Fibroblast of upper back skin (primary cell): ENCODE results near the gene PI16.
"Not testable (repeated sequence)": the region's sequence is repeated elsewhere in the genome, so short reads cannot be mapped to it uniquely, and the experiment has no call there.

ENCODE experiments used
- DNase-seq: peaks from one replicate; pipeline ENCODE4 v3.0.0-alpha.2; 2013

Gene PI16

DNA sequence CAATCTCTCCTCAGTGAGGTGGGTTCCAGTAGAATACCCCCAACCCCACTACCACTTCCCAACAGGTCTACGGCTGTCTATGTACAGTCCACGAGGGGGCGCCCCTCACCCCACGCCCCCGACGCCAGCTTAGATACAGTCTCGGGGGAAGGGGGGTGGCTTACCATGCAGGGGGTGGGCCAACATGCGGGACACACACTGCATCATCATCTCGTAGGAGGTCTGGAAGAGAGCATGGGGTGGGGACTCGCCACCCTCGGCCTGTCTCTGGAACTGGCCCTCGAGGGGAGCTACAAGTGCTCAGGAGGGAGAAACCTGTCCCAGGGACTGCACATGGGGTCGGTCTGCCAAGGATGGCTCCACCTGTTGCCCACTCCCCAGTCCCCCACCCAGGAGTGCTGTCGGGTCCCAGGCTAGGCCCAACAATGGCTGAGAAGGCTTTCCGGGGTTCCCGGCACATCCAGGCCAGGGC, 23.0 kb downstream of the PI16 start:
- no peak for DNase-seq

GRCh38 chr6:36978421-36979346, 24.1 kb downstream of the PI16 start:
- no peak for DNase-seq

GRCh38 chr6:36979347-36979742, 24.8 kb downstream of the PI16 start:
- peak; percentile 62 for DNase-seq

DNA sequence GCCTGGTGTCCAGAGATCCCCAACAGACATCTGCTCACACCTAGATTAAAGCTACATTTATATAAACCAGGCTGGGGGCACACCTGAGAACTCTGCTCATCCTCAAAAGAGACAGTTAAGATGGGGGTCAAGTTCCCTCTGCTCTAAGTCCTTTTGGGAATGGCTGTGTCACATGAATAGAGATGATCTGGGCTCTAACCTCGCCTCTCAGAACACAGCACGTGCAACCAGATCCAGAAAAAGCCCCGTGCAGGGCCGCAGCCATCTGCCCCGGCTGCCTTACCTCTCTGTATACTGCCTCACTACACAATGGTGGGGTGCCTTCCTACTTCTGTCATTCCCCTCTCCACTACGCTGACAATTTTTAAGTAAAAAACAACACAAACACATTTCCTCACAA, 25.6 kb downstream of the PI16 start:
- no peak for DNase-seq

GRCh38 chr6:36980876-36981619, 26.5 kb downstream of the PI16 start:
- no peak for DNase-seq

GRCh38 chr6:36983538-36983937, 29.0 kb downstream of the PI16 start:
- no peak for DNase-seq

DNA sequence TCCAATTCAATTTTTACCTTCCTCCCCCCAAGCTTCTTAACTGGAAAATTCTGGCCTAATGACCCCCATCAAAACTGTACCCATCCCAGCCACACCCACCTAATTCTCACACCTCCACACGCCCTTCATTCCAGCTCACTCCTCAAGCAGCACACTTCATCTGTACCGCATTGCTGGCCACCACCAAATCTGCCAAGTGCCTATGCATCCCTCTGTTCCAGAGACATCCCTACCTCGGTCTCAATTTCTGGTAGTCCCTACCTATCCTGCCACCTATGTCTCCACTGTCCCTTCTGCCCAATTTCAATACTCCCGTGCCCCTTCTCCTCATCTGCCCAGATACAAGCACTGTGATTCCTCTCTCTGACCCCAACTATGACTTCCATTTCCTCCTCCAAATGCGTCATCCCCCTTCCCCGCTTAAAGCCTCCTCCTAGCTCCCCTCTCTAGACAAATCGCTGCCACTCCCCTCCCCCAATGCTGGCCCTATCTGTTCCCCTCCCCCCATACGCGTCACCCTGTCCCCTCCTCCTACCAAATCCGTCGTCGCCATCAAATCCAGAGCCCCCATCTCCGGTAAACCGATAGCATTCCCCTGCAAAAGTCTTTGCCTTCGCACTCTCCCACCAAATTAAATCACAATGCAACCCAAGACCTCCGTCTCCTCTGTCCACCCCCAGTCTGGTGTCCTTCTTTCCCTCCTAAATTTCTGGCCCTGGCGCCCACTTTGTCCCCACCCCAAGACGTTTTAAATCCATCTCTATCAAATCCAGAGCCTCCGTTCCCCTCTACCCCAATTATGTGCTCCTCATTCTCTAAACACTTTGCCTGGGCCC, 30.3 kb downstream of the PI16 start:
- DNase-seq, result peak; percentile 77

DNA sequence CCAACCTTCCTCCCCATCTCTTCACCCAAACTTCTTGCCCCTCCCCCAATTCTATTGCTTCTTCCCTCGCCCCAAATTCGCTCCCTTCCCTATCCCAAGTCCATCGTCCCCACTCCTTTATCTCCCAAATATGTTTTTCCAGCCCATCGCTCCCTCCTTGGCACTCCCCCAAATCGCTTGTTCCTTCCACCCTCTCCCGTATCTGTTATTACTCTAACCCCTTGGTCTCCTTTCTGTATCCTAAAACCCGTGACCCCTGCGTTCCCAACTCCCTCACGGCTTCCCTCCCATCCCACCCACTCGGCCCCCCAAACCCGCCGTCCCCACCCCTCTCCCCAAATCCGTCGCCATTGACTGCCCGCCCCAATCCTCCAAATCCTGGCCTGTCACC, 30.9 kb downstream of the PI16 start:
- DNase-seq, result no peak

DNA sequence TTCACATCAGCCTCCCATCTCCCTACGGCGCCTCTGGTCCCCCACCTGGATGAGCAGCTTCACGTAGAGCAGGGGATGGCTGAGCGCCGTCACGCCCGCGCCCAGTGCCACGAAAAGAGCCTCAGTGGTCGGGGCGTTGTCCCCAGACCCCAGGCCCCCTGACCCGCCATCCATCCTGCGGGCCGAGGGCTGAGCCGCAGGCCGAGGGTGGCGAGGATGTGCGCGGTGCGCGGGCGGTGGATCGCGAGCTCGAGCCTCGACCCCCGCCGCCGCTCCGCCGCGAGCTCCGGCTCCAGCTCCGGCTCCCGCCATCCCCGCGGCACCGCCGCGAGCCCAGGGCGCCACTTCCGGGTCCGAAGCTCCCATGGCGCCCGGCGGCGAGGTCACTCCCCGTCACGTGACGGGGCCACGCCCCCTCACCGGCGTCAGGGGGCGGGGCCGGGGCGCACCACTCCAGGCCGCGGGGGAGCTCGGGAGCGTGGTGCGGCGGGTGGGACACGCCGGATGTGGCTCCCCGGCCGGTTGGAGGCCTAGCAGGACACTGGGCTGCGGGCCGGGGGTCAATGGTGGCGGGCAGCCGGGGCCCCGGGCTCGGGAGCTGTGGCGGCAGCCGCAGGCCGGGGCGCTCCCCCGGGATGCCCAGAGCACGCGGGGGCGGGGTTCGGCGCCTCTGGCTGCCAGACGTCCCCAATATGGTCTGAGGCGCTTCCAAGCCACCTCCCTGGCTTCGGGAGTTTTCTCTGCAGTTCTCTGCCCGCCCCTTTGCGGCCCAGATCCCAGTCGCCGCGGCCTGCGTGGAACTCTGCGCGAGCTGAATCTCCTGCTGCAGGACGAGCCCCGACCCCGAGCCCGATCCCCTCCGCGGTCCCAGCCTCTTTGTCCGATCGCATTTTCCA, 31.5 kb downstream of the PI16 start, which contains the start of gene MTCH1:
Gene MTCH1, minus strand, starts transcription at position 389 of the 896 bp plus-strand sequence. Its CDS starts 23 bp downstream, at position 366.
- peak; percentile 89 for DNase-seq

- no peak for DNase-seq
Measured at GRCh38 chr6:36986704-36987047, 32.1 kb downstream of the PI16 start.

GRCh38 chr6:36989264-36989663, 34.7 kb downstream of the PI16 start:
- no peak for DNase-seq

DNA sequence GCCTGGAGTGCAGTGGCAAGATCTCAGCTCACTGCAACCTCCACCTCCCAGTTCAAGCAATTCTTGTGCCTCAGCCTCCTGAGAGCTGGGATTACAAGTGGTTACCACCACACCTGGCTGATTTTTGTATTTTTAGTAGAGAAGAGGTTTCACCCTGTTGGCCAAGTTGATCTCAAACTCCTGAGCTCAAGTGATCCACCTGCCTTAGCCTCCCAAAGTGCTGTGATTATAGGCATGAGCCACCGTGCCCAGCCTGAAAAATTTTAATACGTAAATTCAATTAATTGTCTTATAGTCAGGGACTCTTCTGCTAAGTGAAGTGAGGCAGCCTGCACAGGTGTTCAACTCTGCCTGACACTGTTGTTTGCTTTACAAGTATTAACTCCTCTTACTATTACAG, 35.9 kb downstream of the PI16 start:
- DNase-seq, result not testable (repeated sequence)

GRCh38 chr6:36997811-36998722, 43.5 kb downstream of the PI16 start:
- DNase-seq, result no peak

DNA sequence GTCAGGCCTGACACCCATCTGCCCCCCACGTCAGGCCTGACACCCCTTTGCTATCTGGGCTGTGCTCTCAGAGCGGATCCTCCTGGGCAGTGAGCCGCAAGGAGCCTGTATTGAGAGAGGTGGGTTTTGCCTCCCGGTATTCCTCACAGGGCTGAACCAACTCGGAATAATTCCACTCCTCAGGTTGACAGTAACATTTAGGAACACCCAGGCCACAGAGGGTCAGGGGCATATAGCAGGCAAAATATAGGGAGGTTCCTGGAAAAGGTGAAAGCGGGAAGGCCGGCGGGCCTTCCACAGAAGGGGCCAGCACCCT, 44.1 kb downstream of the PI16 start:
- DNase-seq, result no peak

- DNase-seq, result no peak
Measured at GRCh38 chr6:36999061-36999750, 44.7 kb downstream of the PI16 start.

- no peak for DNase-seq
Measured at GRCh38 chr6:36999751-37000125, 45.2 kb downstream of the PI16 start.

- no peak for DNase-seq
Measured at GRCh38 chr6:37004044-37004980, 49.8 kb downstream of the PI16 start.

GRCh38 chr6:37005061-37005810, 50.7 kb downstream of the PI16 start, which contains the start of gene FGD2:
Gene FGD2, plus strand, starts transcription at chr6:37005655. Its CDS starts 163 bp downstream, at chr6:37005818.
- no peak for DNase-seq
